ENCODE results near the gene P2RX6. TPM values are rescaled to one million over a fixed set of nuclear protein-coding genes. Genes with fewer than 3 reads are reported as not detected.

Gene P2RX6
- total and polyA plus RNA-seq, 9 of the 15 experiments (the other 6 are each of a cell fraction or from before 2014, with no cell fraction given) = 0.01 to 3.9 (median 1.5) TPM; not detected in 1

GRCh38 chr22:20996598-20997535 lies 18.1 kb upstream of the P2RX6 start (continued):
- TF ChIP-seq ID3 (CRISPR knock-in tag; IDR thresholded peaks at IDR 0.05) (no peak), ID3 (tag; IDR thresholded peaks at IDR 0.05) (no peak), FOXO4 (CRISPR knock-in tag; IDR thresholded peaks at IDR 0.05) (no peak), HDAC8 (tag; IDR thresholded peaks at IDR 0.05) (no peak), ARID3B (CRISPR knock-in tag; IDR thresholded peaks at IDR 0.05; ENCODE audit: borderline replicate concordance) (no peak; the same call in 1 of the 2 replicates), USF2 (CRISPR knock-in tag; IDR thresholded peaks at IDR 0.05) (no peak), MCM2 (IDR thresholded peaks at IDR 0.05; ENCODE audit: low read depth) (no peak), RAD51 (IDR thresholded peaks at IDR 0.05; ENCODE audit: borderline replicate concordance, low read depth) (no peak), SRSF1 (IDR thresholded peaks at IDR 0.05; ENCODE audit: low read depth, low read length) (no peak), E4F1 (CRISPR knock-in tag; IDR thresholded peaks at IDR 0.05; ENCODE audit: borderline replicate concordance) (no peak), ZNF778 (CRISPR knock-in tag; IDR thresholded peaks at IDR 0.05) (no peak), SMARCC2 (IDR thresholded peaks at IDR 0.05; ENCODE audit: low read depth) (no peak), KDM5B (IDR thresholded peaks at IDR 0.05; ENCODE audit: insufficient replicate concordance, low read depth, low read length) (peak; percentile 82), THAP7 (CRISPR knock-in tag; IDR thresholded peaks at IDR 0.05) (no peak), EP300 (IDR thresholded peaks at IDR 0.05; ENCODE audit: low read length) (no peak), RBFOX2 (IDR thresholded peaks at IDR 0.05; ENCODE audit: low read depth, low read length) (no peak), RBM39 (optimal IDR thresholded peaks at IDR 0.05; ENCODE audit: low read depth, low read length) (no peak), CHD1 (IDR thresholded peaks at IDR 0.05; ENCODE audit: low read length) (no peak), ZNF232 (CRISPR knock-in tag; IDR thresholded peaks at IDR 0.05) (no peak)

All from K562 (cell line).